GM13976 (cell line): ENCODE data around the gene POLR1D.

ENCODE experiments used
- DNase-seq: peaks from one replicate; pipeline ENCODE4 v3.0.0; 2012; ENCODE audit warnings: low spot score
- CTCF ChIP-seq: IDR thresholded peaks from 2 replicates; pipeline ENCODE4 v1.5.1; 2012; ENCODE audit warnings: borderline replicate concordance, mild to moderate bottlenecking; ENCODE audit not compliant: insufficient read depth; ENCODE audit errors: extremely low read depth, missing control alignments, control extremely low read depth
- in situ Hi-C: fragments of 300-500 bp; cut with MboI; formaldehyde crosslinking; loops from one replicate; pipeline ENCODE4 v1.12.0; 2022; ENCODE audit warnings: low sequenced_read_pairs, mixed read lengths, inconsistent platforms; ENCODE audit not compliant: unreplicated experiment

POLR1D gene

GRCh38 chr13:27621366-27622101, at the start of gene POLR1D:
POLR1D (plus strand) TSS chr13:27621892; CDS start chr13:27621984, 92 bp downstream.
- TF ChIP-seq CTCF, result no peak
- peak; percentile 93 for DNase-seq
- in situ Hi-C loops, result no loop called here

GRCh38 chr13:27572234-27572901, 49.3 kb upstream of the POLR1D start:
- no peak for TF ChIP-seq CTCF
- no peak for DNase-seq
- in situ Hi-C loops, result no loop called here

GRCh38 chr13:27573265-27573664, 48.4 kb upstream of the POLR1D start:
- DNase-seq, result no peak
- no peak for TF ChIP-seq CTCF
- in situ Hi-C loops, result no loop called here

- in situ Hi-C loops, result no loop called here
Observed at GRCh38 chr13:27574661-27575060, 47.0 kb upstream of the POLR1D start.

GRCh38 chr13:27578121-27579030, 43.3 kb upstream of the POLR1D start:
- TF ChIP-seq CTCF, result no peak
- in situ Hi-C loops, result no loop called here
- DNase-seq, result no peak

More at GRCh38 chr13:27574661-27575060, 47.0 kb upstream of the POLR1D start:
- no peak for DNase-seq
- TF ChIP-seq CTCF, result no peak

GRCh38 chr13:27583645-27584044, 38.0 kb upstream of the POLR1D start:
- in situ Hi-C loops, result no loop called here

More at GRCh38 chr13:27583645-27584044, 38.0 kb upstream of the POLR1D start:
- TF ChIP-seq CTCF, result no peak
- DNase-seq, result no peak
